GM12892 (cell line): ENCODE data around the gene MYO7B.

Experiments
- POLR2A ChIP-seq: IDR thresholded peaks from 2 replicates; pipeline ENCODE4 v1.6.1; 2011; ENCODE audit warnings: low read depth, low read length, control low read depth
- POLR2AphosphoS5 ChIP-seq: IDR thresholded peaks from 2 replicates; pipeline ENCODE4 v1.6.1; 2011; ENCODE audit warnings: low read depth, low read length, control low read depth

- TF ChIP-seq POLR2AphosphoS5: no peak
- TF ChIP-seq POLR2A: no peak
Observed at GRCh38 chr2:127630864-127631540, 95.5 kb downstream of the MYO7B start.
